CD14-positive monocyte (primary cell): ENCODE data around the gene CASD1. TPM values are rescaled to one million over a fixed set of nuclear protein-coding genes. Genes with fewer than 3 reads are reported as not detected.
A peak's percentile ranks its signal among the peaks of the same experiment; 100 is the strongest.

Source experiments
- DNase-seq, 3 donors: peaks; one replicate each; pipeline ENCODE4 v3.0.0-alpha.2; 2011 to 2022
- H2AFZ ChIP-seq: 2 replicates; pipeline ENCODE4 v1.6.0; 2012; ENCODE audit warnings: mild to moderate bottlenecking, low read depth, low read length, inconsistent platforms; ENCODE audit not compliant: insufficient read depth, poor library complexity, severe bottlenecking
- H3K27ac ChIP-seq, 2 donors: 1 replicate in 1 of 2; 2 replicates in 1 of 2; pipeline ENCODE4 v1.5.1; 2012 to 2013; ENCODE audit warnings: low read length in 2 of 2, control low read depth in 1 of 2, inconsistent platforms in 1 of 2, low read depth in 1 of 2, mild to moderate bottlenecking in 1 of 2
- H3K27me3 ChIP-seq, 2 donors: one replicate each; pipeline versions ENCODE4 v1.6.0 to v1.6.1; 2011 to 2013; ENCODE audit warnings: low read length in 2 of 2; ENCODE audit not compliant: control insufficient read depth in 2 of 2, insufficient read depth in 2 of 2
- H3K36me3 ChIP-seq, 2 donors: replicated peaks in 1 of 2; 1 replicate in 1 of 2; 2 replicates in 1 of 2; pipeline versions ENCODE4 v1.5.1 to v1.6.1; 2012 to 2013; ENCODE audit warnings: low read length in 2 of 2, control low read depth in 1 of 2, inconsistent platforms in 1 of 2, mild to moderate bottlenecking in 1 of 2; ENCODE audit not compliant: insufficient read depth in 2 of 2, control insufficient read depth in 1 of 2
- H3K4me1 ChIP-seq, 2 donors: 1 replicate in 1 of 2; 2 replicates in 1 of 2; pipeline versions ENCODE4 v1.5.1 to v1.6.1; 2012 to 2013; ENCODE audit warnings: low read length in 2 of 2, control low read depth in 1 of 2, inconsistent platforms in 1 of 2, mild to moderate bottlenecking in 1 of 2, moderate library complexity in 1 of 2; ENCODE audit not compliant: insufficient read depth in 2 of 2, control insufficient read depth in 1 of 2
- H3K4me2 ChIP-seq: replicated peaks from 2 replicates; pipeline ENCODE3; 2012; ENCODE audit warnings: low read length, moderate library complexity, mild to moderate bottlenecking; ENCODE audit not compliant: poor library complexity, severe bottlenecking; ENCODE audit errors: extremely low read depth
- H3K4me3 ChIP-seq, 3 experiments: fragments of 200-600 bp in 1 of 3; sonication (generic) in 1 of 3; replicated peaks in 1 of 3; 1 replicate in 2 of 3; 2 replicates in 1 of 3; pipeline ENCODE4 v1.5.1; 2011 to 2013; ENCODE audit warnings: low read length in 3 of 3, mild to moderate bottlenecking in 3 of 3, control low read depth in 2 of 3, low read depth in 2 of 3, inconsistent platforms in 1 of 3, moderate library complexity in 1 of 3
- H3K79me2 ChIP-seq: 2 replicates; pipeline ENCODE4 v1.6.0; 2012; ENCODE audit warnings: mild to moderate bottlenecking, control low read depth, inconsistent platforms, low read length, moderate library complexity; ENCODE audit not compliant: insufficient read depth
- H3K9ac ChIP-seq: 2 replicates; pipeline ENCODE4 v1.6.0; 2017; ENCODE audit warnings: low read length, mild to moderate bottlenecking; ENCODE audit not compliant: insufficient read depth, poor library complexity, severe bottlenecking
- H3K9me3 ChIP-seq, 2 donors: replicated peaks in 1 of 2; 1 replicate in 1 of 2; 2 replicates in 1 of 2; pipeline versions ENCODE4 v1.5.1 to v1.6.1; 2012 to 2013; ENCODE audit warnings: low read length in 2 of 2, control low read depth in 1 of 2; ENCODE audit not compliant: control insufficient read depth in 1 of 2, insufficient read depth in 1 of 2
- H4K20me1 ChIP-seq: 2 replicates; pipeline ENCODE4 v1.6.0; 2012; ENCODE audit warnings: mild to moderate bottlenecking, low read length, control low read depth, moderate library complexity; ENCODE audit not compliant: insufficient read depth
- H3K27ac Mint-ChIP-seq, 7 donors: one replicate each; pipeline ENCODE4 v1.8.0; 2020; ENCODE audit warnings: mild to moderate bottlenecking in 7 of 7, mixed read lengths in 7 of 7, moderate library complexity in 6 of 7, inconsistent platforms in 2 of 7
- H3K27me3 Mint-ChIP-seq, 3 donors: one replicate each; pipeline ENCODE4 v1.8.0; 2021 to 2022; ENCODE audit warnings: low read depth in 3 of 3, mild to moderate bottlenecking in 3 of 3, mixed read lengths in 3 of 3, moderate library complexity in 3 of 3, inconsistent platforms in 1 of 3
- H3K36me3 Mint-ChIP-seq, 2 donors: one replicate each; pipeline ENCODE4 v1.8.0; 2020; ENCODE audit warnings: mixed read lengths in 2 of 2, inconsistent platforms in 1 of 2, mild to moderate bottlenecking in 1 of 2
- H3K4me1 Mint-ChIP-seq: one replicate; pipeline ENCODE4 v1.8.0; 2020; ENCODE audit warnings: mild to moderate bottlenecking, mixed read lengths
- H3K4me3 Mint-ChIP-seq, 2 donors: one replicate each; pipeline ENCODE4 v1.8.0; 2020; ENCODE audit warnings: mild to moderate bottlenecking in 2 of 2, mixed read lengths in 2 of 2, moderate library complexity in 1 of 2
- H3K9me3 Mint-ChIP-seq, 7 donors: one replicate each; pipeline ENCODE4 v1.8.0; 2020 to 2022; ENCODE audit warnings: mixed read lengths in 7 of 7, mild to moderate bottlenecking in 6 of 7, moderate library complexity in 6 of 7, inconsistent platforms in 2 of 7
- WGBS: methylation state at CpG from one replicate; pipeline ENCODE4 v1.1.5; 2013; ENCODE audit warnings: missing lambda C conversion rate; ENCODE audit not compliant: insufficient coverage; 5-methylcytosine and 5-hydroxymethylcytosine counted together
- intact Hi-C, 2 donors: fragments of 100-400 bp; cut with micrococcal nuclease; formaldehyde crosslinking; loops; one replicate each; pipeline versions ENCODE4 v1.15.0 to v1.15.1; 2023
- polyA plus RNA-seq, 3 donors: library from polyadenylated mRNA; depleted of rRNA in 1 of 3; unstranded in 2 of 3; stranded (reverse) in 1 of 3; fragments of 300-500 nt in 2 of 3; fragments of >200 nt in 1 of 3; fragmentation: Illumina TruSeq in 2 of 3; gene quantifications; 1 replicate in 2 of 3; 2 replicates in 1 of 3; pipeline ENCODE4 v1.2.3, GENCODE V29; 2012 to 2021
- TF ChIP-seq, protein P1 (sequence below): fragments of 200-600 bp; IDR thresholded peaks from one replicate; pipeline ENCODE4 v1.8.0; 2022; ENCODE audit warnings: antibody characterized with exemption, mild to moderate bottlenecking

The CASD1 gene
- polyA plus RNA-seq, 3 donors = 2.0 to 4.4 (median 3.6) TPM

DNA sequence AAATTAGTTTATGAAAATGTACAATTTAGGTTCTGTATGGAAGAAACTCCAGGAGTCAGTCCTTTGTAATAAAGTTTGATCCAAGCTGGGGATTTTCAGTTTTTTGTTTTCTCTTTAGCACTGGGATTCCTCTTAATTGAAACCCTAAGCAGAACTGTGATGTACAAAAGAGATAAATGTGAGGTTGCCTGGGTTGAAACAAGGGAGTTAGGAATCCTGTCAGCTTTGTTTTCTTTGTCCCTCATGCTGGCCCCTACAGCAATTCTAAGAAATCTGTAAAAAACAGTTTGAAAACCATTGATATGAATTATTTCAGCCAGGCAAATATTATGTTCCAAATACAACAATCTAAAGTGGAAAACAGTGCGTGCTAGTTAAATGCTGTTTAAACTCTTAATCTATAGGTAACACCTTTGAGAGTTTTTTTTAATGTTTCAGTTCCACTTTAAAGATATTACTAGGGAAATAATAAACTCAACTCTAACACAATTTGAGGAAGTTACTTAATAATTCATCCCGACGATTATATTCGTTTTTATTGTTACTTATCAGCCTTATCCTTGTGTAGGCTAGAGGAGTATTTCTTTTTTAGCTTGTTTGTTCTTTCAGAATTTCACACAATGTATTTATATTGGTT lies 81.0 kb downstream of the CASD1 start:
- peak overlapping the region in 1 of 7 donors; percentile 9 for H3K27ac Mint-ChIP-seq
- intact Hi-C loops = no loop called here
- no CpG with 5 or more reads among the region's 4 CpGs for WGBS
- Histone ChIP-seq H3K4me3 (no peak overlapping the region), H3K36me3 (no peaks in the 10 kb centered on the region), H3K27ac (no peak overlapping the region), H3K9me3 (no peaks in the 10 kb centered on the region), H3K4me1 (no peaks in the 10 kb centered on the region), H3K79me2 (no peaks in the 10 kb centered on the region), H4K20me1 (no peaks in the 10 kb centered on the region), H3K4me2 (peak overlapping the region; percentile 10), H3K9ac (no peak overlapping the region), H2AFZ (no peak overlapping the region), H3K27me3 (no peaks in the 10 kb centered on the region)
- no peak overlapping the region for H3K4me3 Mint-ChIP-seq
- no peak for DNase-seq
- peaks cover 4% of the 10 kb centered on the region for H3K4me1 Mint-ChIP-seq
- H3K9me3 Mint-ChIP-seq = peaks cover 0 to 2% (median 0%) of the 10 kb centered on the region in 7 donors
- H3K36me3 Mint-ChIP-seq = no peaks in the 10 kb centered on the region
- no peaks in the 10 kb centered on the region for H3K27me3 Mint-ChIP-seq
- TF ChIP-seq, protein P1, sequence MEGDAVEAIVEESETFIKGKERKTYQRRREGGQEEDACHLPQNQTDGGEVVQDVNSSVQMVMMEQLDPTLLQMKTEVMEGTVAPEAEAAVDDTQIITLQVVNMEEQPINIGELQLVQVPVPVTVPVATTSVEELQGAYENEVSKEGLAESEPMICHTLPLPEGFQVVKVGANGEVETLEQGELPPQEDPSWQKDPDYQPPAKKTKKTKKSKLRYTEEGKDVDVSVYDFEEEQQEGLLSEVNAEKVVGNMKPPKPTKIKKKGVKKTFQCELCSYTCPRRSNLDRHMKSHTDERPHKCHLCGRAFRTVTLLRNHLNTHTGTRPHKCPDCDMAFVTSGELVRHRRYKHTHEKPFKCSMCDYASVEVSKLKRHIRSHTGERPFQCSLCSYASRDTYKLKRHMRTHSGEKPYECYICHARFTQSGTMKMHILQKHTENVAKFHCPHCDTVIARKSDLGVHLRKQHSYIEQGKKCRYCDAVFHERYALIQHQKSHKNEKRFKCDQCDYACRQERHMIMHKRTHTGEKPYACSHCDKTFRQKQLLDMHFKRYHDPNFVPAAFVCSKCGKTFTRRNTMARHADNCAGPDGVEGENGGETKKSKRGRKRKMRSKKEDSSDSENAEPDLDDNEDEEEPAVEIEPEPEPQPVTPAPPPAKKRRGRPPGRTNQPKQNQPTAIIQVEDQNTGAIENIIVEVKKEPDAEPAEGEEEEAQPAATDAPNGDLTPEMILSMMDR = no peak

DNA sequence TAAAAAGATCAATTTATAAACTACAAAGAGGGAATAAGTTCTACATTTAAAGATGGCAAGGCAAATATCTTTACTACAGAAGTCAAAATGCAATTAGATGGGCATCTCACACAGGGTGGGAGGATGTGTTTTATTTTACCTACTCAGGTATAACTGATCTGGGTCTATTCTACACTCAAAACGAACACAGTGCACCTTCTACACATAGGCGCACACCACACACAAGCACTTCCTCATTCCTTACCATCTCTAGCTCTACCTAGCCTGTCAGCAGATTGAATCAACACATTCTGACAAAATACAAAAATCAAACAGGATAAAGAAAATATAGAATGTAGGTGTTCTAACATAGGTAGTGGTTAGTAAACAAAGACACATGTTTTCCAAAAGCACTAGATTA lies 81.6 kb downstream of the CASD1 start:
- TF ChIP-seq, protein P1 = no peak
- Mint-ChIP-seq H3K9me3 (peaks cover 0 to 2% (median 0%) of the 10 kb centered on the region in 7 donors), H3K4me3 (no peak overlapping the region), H3K36me3 (no peaks in the 10 kb centered on the region), H3K27ac (no peak overlapping the region), H3K4me1 (peaks cover 4% of the 10 kb centered on the region), H3K27me3 (no peaks in the 10 kb centered on the region)
- no peak overlapping the region for H3K9ac ChIP-seq
- no peak overlapping the region for H2AFZ ChIP-seq
- H4K20me1 ChIP-seq = no peaks in the 10 kb centered on the region
- intact Hi-C loops = no loop called here
- no peak overlapping the region for H3K27ac ChIP-seq
- DNase-seq = no peak
- H3K4me2 ChIP-seq = peak overlapping the region; percentile 10
- no peak overlapping the region for H3K4me3 ChIP-seq
- WGBS = 50% methylated on average over 1 of the region's 2 CpGs
- H3K9me3 ChIP-seq = no peaks in the 10 kb centered on the region
- no peaks in the 10 kb centered on the region for H3K36me3 ChIP-seq
- H3K79me2 ChIP-seq = no peaks in the 10 kb centered on the region
- no peaks in the 10 kb centered on the region for H3K27me3 ChIP-seq
- no peaks in the 10 kb centered on the region for H3K4me1 ChIP-seq
